GM18870 (cell line): ENCODE results near the gene GPT2.
A peak's percentile ranks its signal among the peaks of the same experiment; 100 is the strongest.
"Not testable (repeated sequence)": the region's sequence is repeated elsewhere in the genome, so short reads cannot be mapped to it uniquely, and the experiment has no call there.

Source experiments
- ATAC-seq: cut with Tn5 transposase; IDR thresholded peaks from one replicate; pipeline ENCODE4 v1.9.1; 2021; ENCODE audit warnings: moderate library complexity; ENCODE audit not compliant: unreplicated experiment

GPT2 gene

DNA sequence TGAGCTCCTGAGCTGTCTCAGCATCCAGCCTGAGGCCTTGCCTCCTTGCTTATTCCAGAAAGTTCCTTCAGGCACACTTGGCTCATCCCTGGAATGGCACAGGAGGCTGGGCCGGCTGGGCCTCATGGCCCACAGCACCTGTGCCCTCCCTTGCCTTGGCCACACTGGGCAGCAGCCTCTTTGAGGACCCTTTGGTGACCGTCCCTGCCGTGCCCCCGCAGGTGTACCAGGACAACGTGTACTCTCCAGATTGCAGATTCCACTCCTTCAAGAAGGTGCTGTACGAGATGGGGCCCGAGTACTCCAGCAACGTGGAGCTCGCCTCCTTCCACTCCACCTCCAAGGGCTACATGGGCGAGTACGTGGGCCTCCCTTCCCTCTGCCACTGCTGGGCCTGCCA, 34.2 kb downstream of the GPT2 start:
- no peak for ATAC-seq

DNA sequence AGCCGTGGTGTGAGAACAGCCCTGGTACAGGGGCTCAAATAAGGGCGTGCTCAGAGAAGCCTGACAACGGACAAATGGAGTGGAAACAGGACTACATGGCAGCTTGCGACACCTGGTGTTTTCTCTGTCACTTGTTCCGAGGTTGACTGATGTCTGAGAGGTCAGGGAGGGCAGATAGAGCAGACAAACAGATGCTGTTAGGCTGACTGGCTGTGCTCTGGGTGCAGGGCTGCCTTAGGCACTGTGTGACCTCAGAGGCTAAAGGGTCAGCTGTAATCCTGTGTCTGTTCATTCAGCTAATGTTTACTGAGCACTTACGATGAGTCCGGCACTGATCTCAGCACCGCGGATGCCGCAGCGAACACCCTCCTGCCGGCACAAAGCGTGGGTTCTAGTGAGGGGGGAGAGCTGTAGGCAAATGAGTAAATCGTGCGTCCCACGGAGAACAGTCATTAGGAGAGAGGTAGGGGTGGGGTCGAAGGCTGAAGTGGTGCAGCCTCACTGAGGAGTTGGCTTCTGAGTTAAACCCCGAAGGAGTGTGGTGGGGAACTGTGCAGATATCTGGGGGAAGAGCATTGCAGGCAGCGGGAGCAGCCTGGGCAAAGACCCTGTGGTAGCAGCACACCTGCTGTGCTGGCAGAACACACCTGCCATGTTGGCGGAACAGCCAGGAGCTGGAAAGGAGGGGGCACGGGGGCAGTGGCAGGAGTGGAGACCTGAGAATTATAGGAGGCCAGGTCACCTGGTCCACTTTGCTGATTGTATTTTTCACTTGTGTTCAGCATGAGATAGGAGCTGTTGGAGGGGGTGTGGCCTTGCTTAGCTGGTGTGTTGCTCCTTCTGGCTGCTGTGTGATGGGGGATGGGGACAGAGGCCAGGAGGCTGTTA, 35.0 kb downstream of the GPT2 start:
- peak; percentile 92 for ATAC-seq

DNA sequence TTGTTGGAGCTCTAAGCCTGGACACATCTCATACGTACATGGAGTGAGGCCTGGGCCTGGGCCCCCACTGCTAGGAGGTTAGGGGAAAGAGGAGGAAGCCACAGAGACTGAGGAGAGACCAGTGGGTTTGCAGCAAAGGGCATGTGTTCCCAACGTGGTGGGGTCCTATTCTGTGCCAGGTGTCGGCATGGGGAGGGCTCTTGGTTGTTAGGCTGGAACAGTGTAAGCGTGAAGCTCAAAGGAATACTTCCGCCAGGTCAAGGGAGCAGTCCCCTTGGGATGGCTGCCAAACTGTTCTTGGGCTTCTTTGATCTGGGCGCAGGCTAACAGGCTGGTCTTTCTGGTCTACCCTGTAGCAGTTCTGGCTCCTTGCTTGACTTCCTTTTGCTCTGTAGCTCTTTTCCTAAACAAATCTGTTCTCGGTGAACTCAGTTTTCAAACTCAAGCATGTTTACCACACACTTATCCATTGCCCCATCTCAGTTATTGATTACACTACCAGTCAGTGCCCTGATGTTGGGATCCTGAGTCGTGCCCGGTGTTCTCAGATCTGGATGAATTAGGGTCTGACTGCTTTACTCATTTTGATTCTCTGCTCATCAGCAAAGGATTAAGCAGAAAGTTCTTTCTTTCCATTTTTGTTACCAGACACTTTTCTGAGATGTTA, 36.4 kb downstream of the GPT2 start:
- no peak for ATAC-seq

DNA sequence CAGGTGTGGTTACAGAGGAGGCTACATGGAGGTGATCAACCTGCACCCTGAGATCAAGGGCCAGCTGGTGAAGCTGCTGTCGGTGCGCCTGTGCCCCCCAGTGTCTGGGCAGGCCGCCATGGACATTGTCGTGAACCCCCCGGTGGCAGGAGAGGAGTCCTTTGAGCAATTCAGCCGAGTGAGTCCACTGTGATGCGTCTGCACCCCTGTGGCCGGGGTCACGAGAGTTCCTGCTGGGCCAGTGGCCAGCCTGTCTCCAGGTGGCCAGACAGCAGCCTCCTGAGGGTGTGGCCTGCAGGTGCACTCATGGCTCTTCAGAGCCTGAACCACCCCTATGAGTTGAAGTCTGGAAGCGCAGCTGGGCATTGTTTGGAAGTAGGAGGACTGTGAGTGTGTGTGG, 38.1 kb downstream of the GPT2 start:
- no peak for ATAC-seq

DNA sequence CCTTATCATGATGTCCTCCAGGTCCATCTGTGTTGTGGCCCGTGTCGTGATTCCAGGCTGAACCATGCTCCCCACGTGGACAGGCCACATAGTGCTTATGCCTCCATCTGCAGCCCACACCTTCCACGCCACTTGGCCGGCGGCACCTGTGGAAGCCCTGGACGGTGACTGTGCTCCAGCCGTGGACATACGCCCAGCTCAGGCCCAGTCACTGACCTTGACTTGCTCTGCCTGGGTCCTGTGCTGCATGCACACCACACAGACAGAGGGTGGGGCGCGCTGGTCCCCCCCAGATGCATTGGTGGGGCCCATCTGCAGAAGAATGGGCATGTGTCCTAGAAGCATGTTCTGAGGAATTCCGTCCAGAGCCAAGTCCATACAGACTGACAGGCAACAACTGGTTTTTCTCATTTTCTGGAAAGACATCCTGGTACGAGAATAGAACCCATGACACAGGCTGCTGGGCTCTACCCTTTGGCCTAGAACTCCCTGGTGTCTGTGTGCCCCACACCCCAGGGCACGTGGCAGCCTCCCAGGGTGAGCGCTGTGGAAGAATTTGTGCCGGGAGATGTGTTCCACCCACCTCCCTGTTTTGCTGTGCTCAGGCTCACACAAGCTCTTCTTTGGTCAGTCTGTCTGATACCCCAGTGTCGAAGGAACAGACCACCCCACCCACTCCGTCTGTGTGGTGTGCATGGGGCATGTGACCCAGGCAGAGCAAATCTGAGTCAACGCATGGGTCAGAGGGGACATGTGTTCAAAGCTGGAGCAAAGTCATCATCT, 39.5 kb downstream of the GPT2 start:
- no peak for ATAC-seq

DNA sequence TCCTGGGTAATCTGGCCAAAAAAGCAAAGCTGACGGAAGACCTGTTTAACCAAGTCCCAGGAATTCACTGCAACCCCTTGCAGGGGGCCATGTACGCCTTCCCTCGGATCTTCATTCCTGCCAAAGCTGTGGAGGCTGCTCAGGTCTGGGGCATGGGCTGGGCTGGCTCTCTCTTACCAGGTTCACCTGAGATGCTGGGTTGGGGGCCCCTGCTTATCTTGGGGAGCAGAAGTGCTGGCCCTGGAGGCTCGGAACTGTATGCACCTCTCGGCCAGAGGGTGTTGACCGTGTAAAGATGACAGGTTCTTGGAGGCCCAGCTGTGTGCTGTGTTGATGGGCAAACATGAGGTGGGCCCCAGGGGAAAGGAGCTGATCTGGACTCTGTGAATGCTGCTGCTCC, 40.2 kb downstream of the GPT2 start:
- ATAC-seq, result no peak

DNA sequence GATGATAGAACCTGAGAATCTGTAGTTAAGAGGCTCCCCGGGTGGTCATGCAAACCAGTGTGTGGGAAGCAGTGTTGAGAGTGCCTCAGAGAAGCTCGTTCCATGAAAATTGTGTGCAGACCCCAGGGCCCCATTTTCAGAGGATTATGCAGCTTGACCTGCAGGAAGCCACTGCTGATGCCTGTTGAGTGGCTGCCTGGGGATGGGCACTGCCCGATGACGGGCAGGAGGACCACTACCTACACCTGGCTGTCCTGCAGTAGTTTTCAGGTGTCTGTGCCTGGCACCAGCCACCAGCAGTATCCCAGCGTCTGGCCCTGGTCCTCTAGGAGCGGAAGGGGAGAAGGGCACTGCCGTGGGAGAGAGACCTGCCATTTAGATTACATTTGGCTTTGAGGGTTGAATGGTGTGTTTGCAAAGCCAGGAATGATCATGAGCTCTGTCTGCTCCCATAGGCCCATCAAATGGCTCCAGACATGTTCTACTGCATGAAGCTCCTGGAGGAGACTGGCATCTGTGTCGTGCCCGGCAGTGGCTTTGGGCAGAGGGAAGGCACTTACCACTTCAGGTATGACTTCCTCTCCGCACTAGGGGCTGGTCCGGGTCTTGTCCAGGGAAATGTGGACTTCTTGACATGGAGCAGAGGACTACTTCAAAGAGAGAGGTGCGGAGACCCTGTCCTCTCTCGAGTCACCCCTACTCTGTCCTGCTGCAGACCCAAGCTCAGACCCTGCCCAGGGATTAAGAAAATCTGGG, 42.5 kb downstream of the GPT2 start:
- no peak for ATAC-seq

DNA sequence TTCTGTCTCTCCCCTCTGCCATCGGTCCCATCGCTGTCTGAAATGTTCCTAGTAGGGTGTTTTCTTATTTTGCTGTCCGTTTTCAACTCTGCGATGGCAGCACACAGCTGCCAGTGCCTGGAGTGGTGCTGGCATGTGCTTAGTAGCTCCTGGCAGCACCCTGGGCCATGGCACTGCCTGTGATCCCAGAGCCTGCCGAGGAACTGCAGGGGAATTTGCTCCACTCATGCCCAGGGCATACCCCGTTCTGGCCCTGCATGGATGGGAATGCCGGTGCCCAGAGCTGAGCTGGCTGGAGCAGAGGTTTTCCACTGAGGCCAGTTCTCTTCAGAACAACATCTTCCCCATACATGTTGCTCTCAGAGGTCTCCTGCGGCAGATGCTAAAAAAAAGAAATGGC, 43.1 kb downstream of the GPT2 start:
- no peak for ATAC-seq

DNA sequence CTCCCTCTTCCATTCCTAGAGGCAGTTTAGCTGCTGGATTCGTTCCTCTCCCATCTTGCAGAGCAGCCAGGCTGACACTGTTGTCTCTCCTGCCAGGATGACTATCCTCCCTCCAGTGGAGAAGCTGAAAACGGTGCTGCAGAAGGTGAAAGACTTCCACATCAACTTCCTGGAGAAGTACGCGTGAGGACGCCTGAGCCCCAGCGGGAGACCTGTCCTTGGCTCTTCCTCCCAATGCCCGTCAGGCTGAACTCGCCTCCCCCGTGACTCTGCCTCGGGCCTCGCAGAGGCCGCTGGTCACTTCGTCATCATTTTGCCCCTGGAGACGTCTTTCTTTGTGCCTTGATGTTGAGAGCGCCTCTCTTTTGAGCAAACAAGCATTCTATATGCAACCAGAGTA, 44.6 kb downstream of the GPT2 start:
- no peak for ATAC-seq

DNA sequence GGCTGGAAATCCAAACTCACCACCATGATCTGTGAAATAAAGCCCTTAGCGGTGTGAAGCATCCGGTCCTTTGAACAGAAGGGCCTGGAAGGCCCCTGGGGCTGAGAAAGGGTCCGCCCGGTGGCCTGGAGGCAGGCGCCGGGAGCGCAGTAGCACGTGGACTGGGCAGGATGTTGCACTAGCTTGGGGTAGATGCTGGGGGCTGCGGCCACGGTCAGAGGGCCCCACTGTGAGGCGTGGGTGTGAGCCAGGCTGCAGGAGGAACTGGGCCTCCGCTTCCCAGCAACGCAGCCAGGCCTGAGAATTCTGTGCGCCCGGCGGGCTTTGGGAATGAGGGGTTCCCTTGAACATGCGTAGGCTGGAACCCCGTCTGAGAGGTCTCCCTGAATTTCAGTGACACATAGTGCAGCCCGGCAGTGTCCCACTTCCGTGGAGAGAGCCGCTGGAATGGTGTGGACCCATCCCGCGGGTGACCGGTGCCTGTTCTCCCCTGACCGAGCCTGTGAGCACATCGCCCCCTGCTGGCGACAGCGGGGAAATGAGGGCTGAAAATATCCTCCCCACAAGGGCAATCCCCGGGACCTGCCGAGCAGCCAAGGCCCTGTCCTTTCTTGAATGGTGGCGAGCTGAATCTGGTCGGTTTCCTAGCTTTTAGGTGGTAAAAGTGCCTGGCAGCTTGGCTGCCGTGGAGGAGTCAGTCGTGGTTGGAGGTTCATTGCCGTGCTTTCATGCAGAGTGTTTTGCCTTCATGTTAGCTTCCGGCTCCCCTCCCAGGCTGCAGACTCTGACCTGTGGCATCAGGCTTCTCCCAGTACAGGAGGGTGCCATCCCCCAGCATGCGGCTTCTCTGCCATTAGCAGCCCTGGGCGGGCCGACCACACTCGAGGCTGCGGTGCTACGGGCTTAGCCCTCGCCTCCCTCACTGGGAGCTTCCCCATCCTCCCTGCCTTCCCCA, 45.5 kb downstream of the GPT2 start:
- ATAC-seq, result peak; percentile 78

DNA sequence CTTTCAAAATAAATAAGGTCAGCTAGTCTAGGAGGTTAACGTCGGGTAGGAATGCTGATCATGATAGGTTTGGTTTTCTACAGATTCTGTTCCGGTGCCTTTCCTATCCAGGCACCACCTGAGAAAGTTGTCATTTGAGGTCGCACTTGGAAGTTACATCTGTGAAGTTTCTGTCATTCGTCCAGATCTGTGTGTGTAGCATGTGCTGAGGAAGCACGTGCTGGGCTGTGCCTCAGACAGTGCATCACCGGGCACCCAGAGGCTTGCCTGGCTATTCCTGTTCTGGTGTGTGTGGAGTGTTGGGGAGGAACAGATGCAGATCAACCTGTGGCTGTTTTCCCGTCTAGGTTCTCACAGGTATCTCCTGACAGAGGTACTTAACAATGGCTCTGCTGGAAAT, 46.7 kb downstream of the GPT2 start:
- no peak for ATAC-seq

DNA sequence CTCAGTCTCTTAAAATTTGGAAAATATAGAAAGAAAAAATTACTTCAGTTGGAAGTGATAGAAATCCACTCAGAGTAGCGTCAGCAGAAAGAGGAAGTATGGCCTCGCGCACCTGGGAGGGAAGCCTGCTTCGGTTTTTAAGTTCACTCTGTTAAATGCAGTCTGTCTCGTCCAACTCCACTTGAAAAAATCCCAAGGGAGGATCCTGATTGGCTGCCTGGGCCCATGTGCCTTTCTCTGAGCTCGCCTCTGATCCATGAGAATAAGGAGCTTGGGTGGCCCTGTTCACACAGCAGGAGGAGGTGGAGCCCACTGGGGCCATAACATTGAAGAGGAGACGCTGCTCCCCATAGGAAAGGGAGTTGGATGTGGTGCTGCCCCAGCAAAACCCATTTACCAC, 48.6 kb downstream of the GPT2 start:
- ATAC-seq, result no peak

DNA sequence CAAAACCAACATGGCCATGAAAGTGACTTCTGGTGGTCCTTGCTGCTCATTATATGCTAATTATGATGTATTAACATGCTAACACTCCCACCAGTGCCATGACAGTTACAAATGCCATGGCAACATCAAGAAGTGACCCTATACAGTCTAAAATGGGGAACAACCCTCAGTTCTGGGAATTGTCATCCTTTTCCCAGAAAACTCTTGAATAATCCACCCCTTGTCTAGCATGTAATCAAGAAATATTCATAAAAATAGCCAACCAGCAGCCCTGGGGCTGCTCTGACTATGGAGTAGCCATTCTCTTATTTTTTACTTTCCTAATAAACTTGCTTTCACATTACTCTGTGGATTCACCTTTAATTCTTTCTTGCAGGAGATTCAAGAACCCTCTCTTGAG, 53.4 kb downstream of the GPT2 start:
- ATAC-seq, result no peak

DNA sequence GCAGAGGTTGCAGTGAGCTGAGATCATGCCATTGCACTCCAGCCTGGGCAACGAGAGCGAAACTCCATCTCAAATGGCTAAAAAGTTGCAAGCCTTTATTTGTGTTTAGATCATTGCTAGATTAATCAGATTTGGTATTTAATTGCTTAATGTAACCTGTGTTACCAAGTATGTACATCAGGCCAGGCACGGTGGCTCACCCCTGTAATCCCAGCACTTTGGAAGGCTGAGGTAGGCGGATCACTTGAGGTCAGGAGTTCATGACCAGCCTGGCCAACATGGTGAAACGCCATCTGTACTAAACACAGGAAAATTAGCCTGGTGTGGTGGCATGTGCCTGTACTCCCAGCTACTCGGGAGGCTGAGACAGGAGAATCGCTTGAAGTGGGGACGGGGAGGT, 60.6 kb downstream of the GPT2 start:
- not testable (repeated sequence) for ATAC-seq

DNA sequence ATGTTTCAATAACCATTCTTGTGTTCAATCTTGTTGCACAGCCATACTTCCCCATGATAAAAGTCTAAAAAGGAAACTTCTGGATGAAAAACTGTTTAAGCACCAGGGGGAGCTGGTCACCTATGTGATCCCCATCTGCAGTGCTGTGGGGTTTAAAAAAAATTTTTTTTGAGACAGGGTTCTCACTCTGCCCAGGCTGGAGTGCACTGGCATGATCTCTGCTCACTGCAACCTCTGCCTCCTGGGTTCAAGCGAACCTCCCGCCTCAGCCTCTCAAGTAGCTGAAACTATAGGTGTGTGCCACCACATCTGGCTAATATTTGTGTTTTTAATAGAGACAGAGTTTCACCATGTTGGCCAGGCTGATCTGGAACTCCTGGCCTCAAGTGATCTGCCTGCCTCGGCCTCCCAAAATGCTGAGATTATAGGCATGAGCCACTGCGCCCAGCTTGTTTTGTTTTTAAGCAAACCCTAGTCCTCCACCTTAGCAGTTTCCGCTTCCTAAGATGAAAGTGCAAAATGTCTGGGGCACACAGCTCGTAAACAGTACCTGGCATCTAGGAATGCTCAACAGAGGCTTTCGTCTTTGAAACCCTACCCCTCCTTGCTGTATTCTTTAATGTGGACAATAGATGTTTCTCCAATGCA, 63.9 kb downstream of the GPT2 start:
- peak; percentile 78 for ATAC-seq

DNA sequence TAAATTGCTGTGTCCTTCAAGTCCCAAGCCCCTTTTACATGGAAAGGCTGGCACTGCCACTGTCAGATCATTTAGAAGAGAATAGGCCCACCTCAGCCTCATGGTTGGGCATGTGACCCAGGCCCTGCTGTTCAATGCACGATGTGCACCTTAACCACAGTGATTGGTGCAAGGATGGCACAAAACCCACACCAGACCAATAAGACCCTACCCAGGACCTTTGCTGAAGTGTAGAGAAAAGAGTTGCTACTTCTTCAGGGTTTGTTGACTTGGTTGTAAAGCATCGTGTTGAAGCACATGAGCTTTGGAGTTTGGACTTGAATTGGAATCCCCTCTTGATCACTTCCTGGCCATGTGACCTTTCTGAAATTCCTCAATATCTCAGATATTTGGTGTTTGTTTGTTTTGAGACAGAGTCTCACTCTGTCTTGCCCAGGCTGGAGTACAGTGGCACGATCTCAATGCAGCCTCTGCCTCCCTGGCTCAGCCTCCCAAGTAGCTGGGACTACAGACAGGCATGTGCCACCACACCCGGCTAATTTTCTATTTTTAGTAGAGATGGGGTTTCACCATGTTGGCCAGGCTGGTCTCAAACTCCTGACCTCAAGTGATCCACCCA, 64.5 kb downstream of the GPT2 start:
- no peak for ATAC-seq

DNA sequence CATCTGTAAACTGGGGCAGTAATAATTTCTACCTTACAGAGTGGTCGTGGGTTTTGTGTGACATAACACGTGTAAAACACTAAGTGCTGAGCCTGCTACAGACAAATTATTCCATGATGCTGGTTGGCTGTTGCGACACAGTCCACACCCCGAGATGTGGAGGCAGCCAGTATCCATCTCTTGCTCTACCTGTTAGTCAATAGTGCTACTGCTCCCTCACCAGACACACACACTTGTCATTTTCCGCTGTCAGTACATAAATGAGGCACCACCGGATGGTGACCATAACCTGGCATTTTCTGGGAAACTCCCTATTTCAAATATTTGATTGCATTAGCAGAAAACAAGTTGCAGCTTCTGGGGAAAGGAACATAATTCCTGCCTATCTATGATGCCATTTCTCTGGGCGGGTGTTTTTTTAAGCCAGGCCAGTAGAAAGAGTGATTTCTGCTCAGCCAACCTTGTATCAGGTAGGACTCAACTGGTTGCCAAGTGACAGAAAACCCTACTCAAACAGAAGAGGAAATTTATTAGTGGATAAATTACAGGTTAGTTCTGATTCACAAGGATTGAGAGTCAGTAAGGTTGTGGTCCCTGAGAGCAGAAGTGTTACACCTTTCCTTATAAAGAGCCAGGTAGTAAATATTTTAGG, 65.2 kb downstream of the GPT2 start:
- ATAC-seq, result no peak

DNA sequence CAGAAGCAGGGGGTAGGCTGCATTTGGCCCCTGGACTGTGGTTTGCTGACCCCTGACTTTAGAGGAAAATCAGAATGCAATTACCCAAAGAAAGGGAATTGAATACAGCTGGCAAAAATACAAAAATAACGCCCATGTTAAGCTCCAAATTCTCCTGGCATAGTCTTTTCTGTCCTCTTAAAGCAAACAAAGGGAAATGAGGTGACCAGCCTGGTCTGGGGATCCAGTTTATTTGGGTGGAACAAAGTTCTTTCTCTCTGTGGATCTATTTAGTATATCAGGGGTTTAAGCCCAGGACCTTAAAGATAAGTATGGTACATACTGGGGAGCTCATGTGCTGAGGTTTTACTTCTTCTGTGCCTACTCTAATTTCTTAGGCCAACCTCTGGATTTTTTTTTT, 65.8 kb downstream of the GPT2 start:
- ATAC-seq, result no peak
